ENCODE measurements around the gene NIFK.
"Not testable (repeated sequence)": the region's sequence is repeated elsewhere in the genome, so short reads cannot be mapped to it uniquely, and the experiment has no call there.

The NIFK gene

DNA sequence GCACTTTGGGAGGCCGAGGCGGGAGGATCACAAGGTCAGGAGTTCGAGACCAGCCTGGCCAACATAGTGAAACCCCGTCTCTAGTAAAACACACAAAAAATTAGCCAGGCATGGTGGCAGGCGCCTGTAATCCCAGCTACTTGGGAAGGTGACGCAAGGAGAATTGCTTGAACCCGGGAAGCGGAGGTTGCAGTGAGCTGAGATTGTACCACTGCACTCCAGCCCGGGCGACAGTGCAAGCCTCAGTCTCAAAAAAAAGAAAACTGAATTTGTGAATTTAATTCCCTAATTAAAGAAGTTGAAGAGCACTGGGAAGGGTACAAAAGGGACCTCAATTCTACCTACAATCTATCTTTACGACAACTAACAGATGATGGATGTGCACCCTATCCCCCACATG is 2.1 kb downstream of the NIFK start:
- not testable (repeated sequence) for DNase-seq (ENCODE audit: low read depth, low spot score)

- DNase-seq (ENCODE audit: low read depth, low spot score) = no peak
Measured at GRCh38 chr2:121731366-121731765, 5.3 kb downstream of the NIFK start.

DNA sequence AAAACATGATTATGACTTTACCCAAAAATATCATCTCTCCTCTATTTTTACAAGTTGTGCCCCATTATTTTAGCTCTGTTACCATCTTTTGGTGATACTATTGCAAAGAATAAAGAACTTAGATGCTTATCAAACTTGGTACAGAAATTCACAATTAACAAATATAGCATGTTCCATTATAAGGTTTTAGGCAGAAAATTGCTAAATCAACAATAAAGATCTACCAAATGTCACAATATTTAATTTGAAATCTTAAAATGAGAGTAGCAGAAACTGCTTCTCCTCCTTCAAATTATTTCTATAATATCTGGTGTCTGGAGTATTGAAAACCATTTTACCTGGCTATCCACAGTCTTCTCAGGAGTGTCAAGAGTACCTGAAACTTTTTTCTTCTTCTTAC is 8.7 kb downstream of the NIFK start:
- DNase-seq (ENCODE audit: low read depth, low spot score) = no peak

DNA sequence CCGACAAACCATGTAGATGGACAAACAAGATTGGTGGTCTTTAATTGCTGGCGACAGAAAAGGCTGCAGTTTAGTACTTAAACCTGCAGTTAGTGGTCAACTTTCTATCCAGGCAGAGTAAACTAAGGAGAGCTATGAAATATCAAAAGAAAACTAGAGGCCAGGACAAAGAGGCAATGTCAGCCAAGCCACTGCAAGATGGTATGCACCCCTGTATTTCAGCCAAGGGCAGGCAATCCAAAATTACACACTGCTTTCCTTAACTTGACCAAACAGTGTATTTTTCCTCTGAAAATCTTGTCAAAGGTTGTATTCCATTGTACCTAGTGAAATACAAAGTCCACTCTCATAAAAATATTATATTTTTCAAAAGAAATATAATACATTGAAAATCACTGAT is 9.3 kb downstream of the NIFK start:
- DNase-seq (ENCODE audit: low read depth, low spot score) = no peak

DNA sequence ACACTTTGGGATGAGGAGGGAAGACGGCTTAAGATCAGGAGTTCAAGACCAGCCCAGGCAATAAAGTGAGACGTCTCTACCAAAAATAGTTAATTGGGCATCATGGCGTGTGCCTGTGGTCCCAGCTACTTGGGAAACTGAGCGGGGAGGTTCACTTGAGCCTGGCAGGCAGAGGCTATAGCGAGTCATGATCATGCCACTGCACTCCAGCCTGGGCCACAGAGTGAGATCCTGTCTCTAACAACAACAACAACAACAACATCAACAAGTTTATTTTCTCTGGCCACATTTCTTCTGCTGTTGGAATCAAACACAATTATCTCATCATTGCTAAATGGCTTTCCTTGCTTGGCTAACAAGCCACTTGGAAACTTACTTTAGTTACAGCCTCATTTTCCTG is 13.4 kb downstream of the NIFK start:
- DNase-seq (ENCODE audit: low read depth, low spot score) = no peak

- no peak for DNase-seq (ENCODE audit: low read depth, low spot score)
Measured at GRCh38 chr2:121722479-121722878, 14.2 kb downstream of the NIFK start.

- no peak for DNase-seq (ENCODE audit: low read depth, low spot score)
Measured at GRCh38 chr2:121721926-121722325, 14.7 kb downstream of the NIFK start.

- no peak for DNase-seq (ENCODE audit: low read depth, low spot score)
Measured at GRCh38 chr2:121717529-121717928, 19.1 kb downstream of the NIFK start.

DNA sequence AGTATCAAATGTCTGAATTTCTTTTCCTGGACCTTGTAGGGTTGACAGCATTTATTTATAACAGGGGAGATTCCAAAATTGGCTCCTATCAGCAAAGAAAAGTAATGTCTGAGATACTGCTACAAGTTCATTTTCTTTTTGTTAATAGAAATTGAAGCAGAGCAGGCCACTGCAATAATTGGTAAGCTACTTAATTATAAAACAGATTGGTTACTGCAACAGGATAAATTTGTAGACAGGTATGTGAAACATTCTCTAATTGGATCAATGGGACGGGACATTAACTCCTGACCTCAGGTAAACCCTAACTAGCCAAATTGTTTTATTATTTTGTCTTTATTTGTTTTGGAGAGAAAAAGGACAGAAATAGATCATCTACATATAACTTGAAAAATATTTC is 20.5 kb downstream of the NIFK start:
- no peak for DNase-seq (ENCODE audit: low read depth, low spot score)

GRCh38 chr2:121711481-121711880 is 25.2 kb downstream of the NIFK start:
- DNase-seq (ENCODE audit: low read depth, low spot score) = not testable (repeated sequence)

DNA sequence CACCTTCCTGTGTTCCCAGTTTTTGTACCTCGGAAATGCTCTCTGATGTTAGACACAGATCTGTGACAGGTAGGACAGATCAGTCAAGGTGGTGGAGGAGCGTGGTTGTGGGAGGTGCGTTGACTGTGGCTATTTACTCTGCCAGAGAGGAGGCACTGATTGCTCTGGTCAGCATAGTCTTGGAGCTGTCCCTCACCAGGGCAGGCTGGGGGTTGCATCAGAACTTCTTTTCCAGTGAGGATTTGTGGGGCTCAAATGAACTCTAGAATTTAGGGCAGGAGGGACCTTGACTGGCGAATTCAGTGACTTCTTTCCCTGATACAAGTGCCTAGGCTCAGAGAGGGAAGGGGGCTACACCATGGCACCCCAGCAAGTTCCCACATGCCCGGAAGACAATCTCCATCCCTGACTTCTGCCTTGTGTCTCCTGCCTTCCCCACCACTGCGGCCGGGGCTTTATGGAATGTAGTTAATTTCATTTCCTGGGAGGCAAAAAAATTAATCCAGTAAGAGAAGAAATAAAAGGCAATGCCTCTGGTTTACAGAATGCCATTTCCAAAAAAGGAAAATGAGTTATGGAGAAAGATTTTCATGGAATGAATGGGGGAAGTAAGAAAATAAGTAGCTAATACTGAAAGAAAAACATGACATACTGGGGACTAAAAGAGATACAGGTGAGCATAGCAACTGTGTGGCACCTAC is 26.1 kb downstream of the NIFK start:
- no peak for DNase-seq (ENCODE audit: low read depth, low spot score)

- no peak for DNase-seq (ENCODE audit: low read depth, low spot score)
Measured at GRCh38 chr2:121709776-121710469, 26.8 kb downstream of the NIFK start.

DNA sequence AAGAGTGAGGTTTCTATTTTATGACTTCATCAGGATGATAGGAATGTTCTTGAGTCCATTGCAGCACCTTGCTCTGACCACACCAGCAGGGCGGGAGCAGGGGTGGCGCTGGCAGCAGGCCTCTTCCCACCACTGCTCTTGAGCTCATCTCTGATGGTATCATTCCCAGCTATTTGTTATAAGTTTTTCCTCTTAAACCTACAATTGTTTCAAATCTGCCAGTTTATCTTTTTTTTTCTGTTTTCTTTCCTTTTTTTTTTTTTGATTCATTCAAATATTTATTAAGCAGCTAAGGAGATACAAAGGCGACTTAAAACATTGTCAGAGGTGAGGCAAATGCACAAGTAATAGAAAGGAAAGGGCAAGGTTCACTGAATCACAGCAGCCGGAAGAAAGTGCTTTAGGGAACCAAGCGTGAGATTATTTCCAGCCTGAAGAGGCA is 28.7 kb downstream of the NIFK start:
- no peak for DNase-seq (ENCODE audit: low read depth, low spot score)

DNA sequence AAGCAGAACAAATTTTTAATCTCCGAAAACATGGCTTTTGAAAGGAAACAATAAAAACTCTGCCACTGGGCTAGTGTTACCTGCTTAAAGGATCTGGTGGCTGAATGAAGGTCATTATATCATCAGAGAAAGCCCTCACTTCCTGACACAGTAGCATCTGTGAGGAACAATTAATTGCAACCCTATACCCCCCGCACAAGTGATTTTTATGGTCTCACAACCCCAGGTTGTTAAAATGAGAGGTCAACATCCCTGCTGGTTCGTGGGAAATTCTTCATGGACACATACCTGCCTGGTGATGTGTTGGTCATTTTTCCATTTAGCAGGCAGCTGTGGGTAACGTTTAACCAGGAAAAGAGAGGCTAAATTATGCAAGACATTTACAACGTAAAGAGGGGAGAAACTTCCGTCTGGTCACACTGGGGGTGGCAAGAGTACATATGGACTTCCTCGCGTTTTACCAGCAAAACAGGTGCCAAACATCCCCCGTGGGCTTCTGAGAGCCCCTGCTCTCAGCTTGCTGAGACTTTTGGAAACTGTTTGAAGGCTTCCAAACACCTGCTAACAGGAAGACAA is 29.2 kb downstream of the NIFK start:
- DNase-seq (ENCODE audit: low read depth, low spot score) = no peak

- DNase-seq (ENCODE audit: low read depth, low spot score) = no peak
Measured at GRCh38 chr2:121705958-121706357, 30.7 kb downstream of the NIFK start.

GRCh38 chr2:121705390-121705789 is 31.3 kb downstream of the NIFK start:
- no peak for DNase-seq (ENCODE audit: low read depth, low spot score)

DNA sequence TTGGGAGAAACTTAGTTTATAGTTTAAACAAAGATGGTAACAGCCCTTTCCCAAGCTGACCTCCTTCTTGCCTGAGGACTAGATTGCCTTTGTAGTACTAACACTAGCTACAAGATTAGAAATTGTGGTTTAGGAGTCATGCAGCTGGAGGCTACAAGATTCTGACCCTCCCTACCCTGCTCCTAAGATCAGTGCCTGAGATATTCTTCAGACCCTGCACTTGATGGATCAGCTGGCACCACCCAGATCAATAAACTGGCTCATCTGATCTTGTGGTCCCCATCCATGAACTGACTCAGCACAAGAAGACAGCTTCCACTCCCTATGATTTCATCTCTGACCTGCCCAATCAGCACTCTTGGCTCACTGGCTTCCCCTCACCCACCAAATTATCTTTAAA is 34.9 kb downstream of the NIFK start:
- not testable (repeated sequence) for DNase-seq (ENCODE audit: low read depth, low spot score)

GRCh38 chr2:121699421-121700333 is 37.0 kb downstream of the NIFK start:
- no peak for DNase-seq (ENCODE audit: low read depth, low spot score)

GRCh38 chr2:121698318-121698930 is 38.3 kb downstream of the NIFK start:
- DNase-seq (ENCODE audit: low read depth, low spot score) = no peak

GRCh38 chr2:121697108-121697631 is 39.5 kb downstream of the NIFK start:
- DNase-seq (ENCODE audit: low read depth, low spot score) = no peak

DNA sequence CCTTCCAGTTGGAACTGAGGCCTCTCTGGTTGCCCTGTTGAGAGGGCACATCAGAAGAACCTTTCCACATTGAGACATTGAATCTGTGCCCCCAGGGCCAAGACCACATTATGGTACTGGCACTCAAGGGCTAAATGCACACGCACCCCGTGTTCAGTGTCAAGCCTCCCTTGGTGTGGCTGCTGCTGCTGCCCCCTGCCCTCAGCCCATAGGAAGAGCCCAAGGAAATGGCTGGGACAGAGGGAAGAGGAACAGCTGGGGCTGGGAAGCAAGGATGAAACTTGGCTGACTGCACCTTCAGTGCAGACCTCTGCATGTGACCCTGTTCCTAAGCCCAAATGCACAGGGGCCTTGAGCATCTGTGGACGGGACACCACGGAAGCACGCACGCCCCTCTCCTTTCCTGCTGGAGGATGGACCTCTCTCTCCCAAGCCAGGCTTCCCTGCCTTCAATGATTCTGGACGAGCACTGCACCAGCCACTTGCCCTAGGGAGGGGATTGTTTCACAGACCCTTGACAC is 40.2 kb downstream of the NIFK start:
- no peak for DNase-seq (ENCODE audit: low read depth, low spot score)
